Measurements from ENCODE around the gene DCLK1. TPM values are rescaled to one million over a fixed set of nuclear protein-coding genes. Genes with fewer than 3 reads are reported as not detected.

Gene DCLK1
- total RNA-seq, 1 experiment from 2014 or later, result 36.2 TPM

GRCh38 chr13:35888981-35889380 lies 242.2 kb downstream of the DCLK1 start:
- Histone ChIP-seq H3K4ac (ENCODE audit: low read depth, low read length) (no peak overlapping the region), H2BK12ac (ENCODE audit: insufficient read length, low read depth, low read length) (no peak overlapping the region), H2BK15ac (ENCODE audit: low read depth, low read length) (no peak overlapping the region), H4K5ac (ENCODE audit: insufficient read length, low read depth, low read length) (no peak overlapping the region), H2BK20ac (ENCODE audit: low read depth, low read length, poor library complexity, severe bottlenecking) (no peak overlapping the region), H4K20me1 (ENCODE audit: control insufficient read depth, insufficient read depth, insufficient read length) (no peaks in the 10 kb centered on the region), H2AK5ac (ENCODE audit: insufficient read length, low read length) (no peak overlapping the region), H3K4me2 (ENCODE audit: insufficient read depth, insufficient read length, low read length) (no peak overlapping the region), H3K79me2 (ENCODE audit: insufficient read depth, low read length) (no peaks in the 10 kb centered on the region), H4K91ac (ENCODE audit: insufficient read length, low read depth, low read length) (no peak overlapping the region), H2BK120ac (ENCODE audit: low read depth, low read length, poor library complexity, severe bottlenecking) (no peak overlapping the region), H3K23ac (ENCODE audit: insufficient read length, low read depth, low read length) (no peak overlapping the region), H3K27me3 (ENCODE audit: insufficient read depth, low read length) (no peaks in the 10 kb centered on the region), H3K79me1 (ENCODE audit: insufficient read depth, low read depth, low read length, poor library complexity, severe bottlenecking) (no peaks in the 10 kb centered on the region), H3K9ac (ENCODE audit: extremely low read depth, insufficient read length, low read length) (no peak overlapping the region), H2AFZ (ENCODE audit: low read length) (no peak overlapping the region), H3K9me3 (ENCODE audit: control insufficient read depth, low read depth, low read length) (no peaks in the 10 kb centered on the region), H3K23me2 (ENCODE audit: insufficient read length, low read depth, low read length, poor library complexity, severe bottlenecking) (no peaks in the 10 kb centered on the region), H3T11ph (ENCODE audit: low read length) (no peak overlapping the region), H3K18ac (ENCODE audit: insufficient read length, low read depth, low read length) (no peak overlapping the region), H3K4me1 (ENCODE audit: insufficient read depth, low read length) (no peaks in the 10 kb centered on the region), H3K56ac (ENCODE audit: insufficient read length, low read depth, low read length) (no peak overlapping the region), H3K14ac (ENCODE audit: insufficient read depth, low read length) (no peak overlapping the region), H4K8ac (replicated peaks; ENCODE audit: insufficient read length, low read depth, low read length) (no peak overlapping the region), H3K27ac (ENCODE audit: insufficient read length, low read depth, low read length) (no peak overlapping the region), H2BK5ac (ENCODE audit: insufficient read length, low read length) (no peak overlapping the region)
- WGBS (ENCODE audit: extremely low coverage, insufficient read length, low lambda C conversion rate), result no CpG with 5 or more reads among the region's 2 CpGs
- TF ChIP-seq, protein P1, sequence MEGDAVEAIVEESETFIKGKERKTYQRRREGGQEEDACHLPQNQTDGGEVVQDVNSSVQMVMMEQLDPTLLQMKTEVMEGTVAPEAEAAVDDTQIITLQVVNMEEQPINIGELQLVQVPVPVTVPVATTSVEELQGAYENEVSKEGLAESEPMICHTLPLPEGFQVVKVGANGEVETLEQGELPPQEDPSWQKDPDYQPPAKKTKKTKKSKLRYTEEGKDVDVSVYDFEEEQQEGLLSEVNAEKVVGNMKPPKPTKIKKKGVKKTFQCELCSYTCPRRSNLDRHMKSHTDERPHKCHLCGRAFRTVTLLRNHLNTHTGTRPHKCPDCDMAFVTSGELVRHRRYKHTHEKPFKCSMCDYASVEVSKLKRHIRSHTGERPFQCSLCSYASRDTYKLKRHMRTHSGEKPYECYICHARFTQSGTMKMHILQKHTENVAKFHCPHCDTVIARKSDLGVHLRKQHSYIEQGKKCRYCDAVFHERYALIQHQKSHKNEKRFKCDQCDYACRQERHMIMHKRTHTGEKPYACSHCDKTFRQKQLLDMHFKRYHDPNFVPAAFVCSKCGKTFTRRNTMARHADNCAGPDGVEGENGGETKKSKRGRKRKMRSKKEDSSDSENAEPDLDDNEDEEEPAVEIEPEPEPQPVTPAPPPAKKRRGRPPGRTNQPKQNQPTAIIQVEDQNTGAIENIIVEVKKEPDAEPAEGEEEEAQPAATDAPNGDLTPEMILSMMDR (conservative IDR thresholded peaks at IDR 0.05), result no peak
- peaks cover 17 to 21% of the 10 kb centered on the region in 2 experiments for H3K4me1 Mint-ChIP-seq
- H3K36me3 Mint-ChIP-seq (ENCODE audit: insufficient read depth in 1 of 3, low read depth in 3 of 3), result no peaks in the 10 kb centered on the region
- no peak for DNase-seq
- H3K27me3 Mint-ChIP-seq (ENCODE audit: low read depth), result no peaks in the 10 kb centered on the region
- no peak overlapping the region for H3K27ac Mint-ChIP-seq
- no peak overlapping the region for H3K4me3 Mint-ChIP-seq
- no peaks in the 10 kb centered on the region for H3K9me3 Mint-ChIP-seq
